GM23338 (cell line): ENCODE data around the gene KCNJ6. TPM values are rescaled to one million over a fixed set of nuclear protein-coding genes. Genes with fewer than 3 reads are reported as not detected.

Source experiments
- ATAC-seq: fragments of 200-7000 bp; cut with Tn5 transposase; 3 replicates; pipeline ENCODE4 v1.9.1; 2020
- DNase-seq: peaks from one replicate; pipeline ENCODE4 v3.0.0-alpha.2; 2015; ENCODE audit warnings: low spot score
- H2AFZ ChIP-seq: fragments of 200-600 bp; sonication (generic); 2 replicates; pipeline ENCODE4 v1.8.0; 2016; ENCODE audit warnings: antibody characterized with exemption, mild to moderate bottlenecking, moderate library complexity
- H3F3A ChIP-seq: fragments of 200-600 bp; sonication (generic); replicated peaks from 2 replicates; pipeline ENCODE4 v1.8.0; 2017; ENCODE audit warnings: antibody characterized with exemption, mixed run types, low read depth
- H3K27ac ChIP-seq: fragments of 200-600 bp; sonication (generic); 2 replicates; pipeline ENCODE4 v1.6.1; 2016; ENCODE audit warnings: low read depth
- H3K27me3 ChIP-seq: fragments of 200-600 bp; sonication (generic); 2 replicates; pipeline ENCODE4 v1.8.0; 2016; ENCODE audit warnings: mild to moderate bottlenecking, mixed run types, moderate library complexity; ENCODE audit not compliant: insufficient read depth
- H3K36me3 ChIP-seq: fragments of 200-600 bp; sonication (generic); 2 replicates; pipeline ENCODE4 v1.8.0; 2016; ENCODE audit warnings: mild to moderate bottlenecking; ENCODE audit not compliant: insufficient read depth
- H3K4me1 ChIP-seq: fragments of 200-600 bp; sonication (generic); 2 replicates; pipeline ENCODE4 v1.8.0; 2016; ENCODE audit warnings: mild to moderate bottlenecking, moderate library complexity; ENCODE audit not compliant: insufficient read depth
- H3K4me2 ChIP-seq: fragments of 200-600 bp; sonication (generic); 2 replicates; pipeline ENCODE4 v1.7.1; 2017; ENCODE audit warnings: mixed run types
- H3K4me3 ChIP-seq: fragments of 200-600 bp; sonication (generic); 2 replicates; pipeline ENCODE4 v1.6.1; 2016; ENCODE audit warnings: mixed run types
- H3K79me2 ChIP-seq: fragments of 200-600 bp; sonication (generic); replicated peaks from 2 replicates; pipeline ENCODE4 v1.8.0; 2017; ENCODE audit warnings: mild to moderate bottlenecking; ENCODE audit not compliant: insufficient read depth
- H3K9me2 ChIP-seq: fragments of 200-600 bp; sonication (generic); 2 replicates; pipeline ENCODE4 v1.8.0; 2017; ENCODE audit not compliant: insufficient read depth
- H4K20me1 ChIP-seq: fragments of 200-600 bp; sonication (generic); replicated peaks from 2 replicates; pipeline ENCODE4 v1.8.0; 2017; ENCODE audit warnings: mild to moderate bottlenecking; ENCODE audit not compliant: insufficient read depth
- H3K27ac Mint-ChIP-seq: 2 replicates; pipeline ENCODE4 v1.8.0; 2020; ENCODE audit warnings: inconsistent platforms, mild to moderate bottlenecking, moderate library complexity, mixed read lengths
- H3K27me3 Mint-ChIP-seq: 3 replicates; pipeline ENCODE4 v1.8.0; 2022; ENCODE audit warnings: low read depth, mild to moderate bottlenecking, moderate library complexity, mixed read lengths, inconsistent platforms; ENCODE audit not compliant: insufficient read depth, poor library complexity
- H3K36me3 Mint-ChIP-seq: 3 replicates; pipeline ENCODE4 v1.8.0; 2021; ENCODE audit warnings: low read depth, mild to moderate bottlenecking, inconsistent platforms, moderate library complexity, mixed read lengths
- H3K4me1 Mint-ChIP-seq: 3 replicates; pipeline ENCODE4 v1.8.0; 2020; ENCODE audit warnings: mild to moderate bottlenecking, inconsistent platforms, mixed read lengths
- H3K4me3 Mint-ChIP-seq: 3 replicates; pipeline ENCODE4 v1.8.0; 2021; ENCODE audit warnings: moderate library complexity, mild to moderate bottlenecking, inconsistent platforms, mixed read lengths
- H3K9me3 Mint-ChIP-seq: 3 replicates; pipeline ENCODE4 v1.8.0; 2020; ENCODE audit warnings: moderate library complexity, mild to moderate bottlenecking, inconsistent platforms, mixed read lengths
- CREB1 ChIP-seq: fragments of 250-450 bp; sonication (Bioruptor Pico); IDR thresholded peaks from 2 replicates; pipeline ENCODE4 v1.5.0; 2020; ENCODE audit warnings: low read depth, mild to moderate bottlenecking, moderate library complexity
- CTCF ChIP-seq, 2 experiments: fragments of 200-600 bp in 1 of 2; sonication (generic) in 1 of 2; conservative IDR thresholded peaks; 2 replicates each; pipeline versions ENCODE4 v1.5.1 to v1.6.1; 2016 to 2017; ENCODE audit warnings: antibody characterized with exemption in 2 of 2, low read depth in 2 of 2, mild to moderate bottlenecking in 2 of 2, moderate library complexity in 1 of 2
- ETS1 ChIP-seq: IDR thresholded peaks from 2 replicates; pipeline ENCODE4 v1.6.1; 2016; ENCODE audit warnings: antibody characterized with exemption
- EZH2 ChIP-seq: fragments of 200-600 bp; sonication (generic); IDR thresholded peaks from one replicate; pipeline ENCODE4 v1.8.0; 2017; ENCODE audit warnings: antibody characterized with exemption, mild to moderate bottlenecking, low read depth; ENCODE audit not compliant: unreplicated experiment
- EZH2phosphoT487 ChIP-seq: fragments of 200-600 bp; sonication (generic); IDR thresholded peaks from one replicate; pipeline ENCODE4 v1.8.1; 2018; ENCODE audit warnings: antibody characterized with exemption; ENCODE audit not compliant: unreplicated experiment
- JUNB ChIP-seq: IDR thresholded peaks from one replicate; pipeline ENCODE4 v1.6.1; 2016; ENCODE audit warnings: antibody characterized with exemption; ENCODE audit not compliant: unreplicated experiment
- ZNF331 ChIP-seq: fragments of 250-450 bp; sonication (Bioruptor Pico); IDR thresholded peaks from 2 replicates; pipeline ENCODE4 v1.5.0; 2020; ENCODE audit warnings: low read depth, mild to moderate bottlenecking, moderate library complexity
- ZNF462 ChIP-seq: fragments of 250-450 bp; sonication (Bioruptor Pico); IDR thresholded peaks from 2 replicates; pipeline ENCODE4 v1.5.0; 2020; ENCODE audit warnings: mild to moderate bottlenecking, moderate library complexity
- polyA plus RNA-seq: library from polyadenylated mRNA; unstranded; fragments of >200 nt; fragmentation: Nextera tagmentation; extraction: Ambion mirVana; gene quantifications from 2 replicates; pipeline ENCODE4 v1.2.1, GENCODE V29; 2016
- total RNA-seq: library from RNA; depleted of rRNA; stranded (reverse); fragments of >200 nt; shearing (Covaris generic); gene quantifications from 2 replicates; pipeline ENCODE4 v1.2.3, GENCODE V29; 2014

KCNJ6 gene
- total and polyA plus RNA-seq, 2 experiments from 2014 or later: 0.48 to 0.52 TPM

- TF ChIP-seq EZH2phosphoT487 (no peak), CTCF (conservative IDR thresholded peaks at IDR 0.05; ENCODE audit: low read depth in 2 of 2) (no peak), CREB1 (CRISPR knock-in tag) (no peak), EZH2 (no peak), ETS1 (no peak), JUNB (no peak), ZNF331 (CRISPR knock-in tag) (no peak), ZNF462 (CRISPR knock-in tag) (no peak)
- Histone ChIP-seq H3K36me3 (no peaks in the 10 kb centered on the region), H3K4me1 (no peaks in the 10 kb centered on the region), H3K9me2 (no peaks in the 10 kb centered on the region), H4K20me1 (no peaks in the 10 kb centered on the region), H3K4me2 (no peak overlapping the region), H2AFZ (no peak overlapping the region), H3K27ac (no peak overlapping the region), H3K27me3 (no peaks in the 10 kb centered on the region), H3K79me2 (no peaks in the 10 kb centered on the region), H3F3A (no peaks in the 10 kb centered on the region), H3K4me3 (no peak overlapping the region)
- H3K9me3 Mint-ChIP-seq: no peaks in the 10 kb centered on the region
- DNase-seq (no peak), ATAC-seq (no peak)
- peaks cover 6% of the 10 kb centered on the region; the same call in 2 of the 3 replicates for H3K4me1 Mint-ChIP-seq
- no peak overlapping the region for H3K4me3 Mint-ChIP-seq
- no peaks in the 10 kb centered on the region for H3K36me3 Mint-ChIP-seq
- H3K27me3 Mint-ChIP-seq: peaks cover 4% of the 10 kb centered on the region
- no peak overlapping the region for H3K27ac Mint-ChIP-seq
These were observed 7.6 kb downstream of the KCNJ6 start for GRCh38 chr21:37908691-37909090.
